ENCODE results near the gene STUB1.
A peak's percentile ranks its signal among the peaks of the same experiment; 100 is the strongest.

The STUB1 gene

DNA sequence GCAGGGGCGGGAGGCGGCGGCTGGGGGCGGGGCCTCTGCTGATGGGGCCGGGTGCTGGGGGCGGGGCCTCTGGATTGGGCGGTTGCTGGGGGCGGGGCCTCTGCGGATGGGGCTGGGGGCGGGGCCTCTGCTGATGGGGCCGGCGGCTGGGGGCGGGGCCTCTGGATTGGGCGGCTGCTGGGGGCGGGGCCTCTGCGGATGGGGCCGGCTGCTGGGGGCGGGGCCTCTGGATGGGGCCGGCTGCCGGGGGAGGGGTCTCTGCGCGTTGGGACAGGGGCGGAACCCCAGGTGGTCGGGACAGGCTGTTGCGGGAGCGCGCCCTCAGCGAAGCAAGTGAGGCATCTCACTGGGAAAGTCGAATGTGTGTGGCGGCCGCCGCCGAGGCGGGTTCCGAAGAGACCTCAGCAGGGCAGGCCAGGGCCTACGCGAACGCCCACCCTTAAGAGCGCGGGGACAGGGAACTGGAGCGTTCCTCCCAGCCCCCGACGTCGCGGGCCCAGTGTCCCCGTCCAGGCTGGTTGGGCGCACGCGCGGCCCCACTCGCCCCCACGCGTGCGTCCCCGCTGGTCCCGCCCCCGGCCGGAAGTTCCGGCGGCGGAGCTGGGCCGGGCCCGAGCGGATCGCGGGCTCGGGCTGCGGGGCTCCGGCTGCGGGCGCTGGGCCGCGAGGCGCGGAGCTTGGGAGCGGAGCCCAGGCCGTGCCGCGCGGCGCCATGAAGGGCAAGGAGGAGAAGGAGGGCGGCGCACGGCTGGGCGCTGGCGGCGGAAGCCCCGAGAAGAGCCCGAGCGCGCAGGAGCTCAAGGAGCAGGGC lies at the start of gene STUB1:
Gene STUB1 (plus strand): TSS at position 597 of the 811 bp plus-strand sequence. CDS start 116 bp downstream, at position 713.
- H3K36me3 ChIP-seq (replicated peaks) = peaks cover 20% of the 10 kb centered on the region

DNA sequence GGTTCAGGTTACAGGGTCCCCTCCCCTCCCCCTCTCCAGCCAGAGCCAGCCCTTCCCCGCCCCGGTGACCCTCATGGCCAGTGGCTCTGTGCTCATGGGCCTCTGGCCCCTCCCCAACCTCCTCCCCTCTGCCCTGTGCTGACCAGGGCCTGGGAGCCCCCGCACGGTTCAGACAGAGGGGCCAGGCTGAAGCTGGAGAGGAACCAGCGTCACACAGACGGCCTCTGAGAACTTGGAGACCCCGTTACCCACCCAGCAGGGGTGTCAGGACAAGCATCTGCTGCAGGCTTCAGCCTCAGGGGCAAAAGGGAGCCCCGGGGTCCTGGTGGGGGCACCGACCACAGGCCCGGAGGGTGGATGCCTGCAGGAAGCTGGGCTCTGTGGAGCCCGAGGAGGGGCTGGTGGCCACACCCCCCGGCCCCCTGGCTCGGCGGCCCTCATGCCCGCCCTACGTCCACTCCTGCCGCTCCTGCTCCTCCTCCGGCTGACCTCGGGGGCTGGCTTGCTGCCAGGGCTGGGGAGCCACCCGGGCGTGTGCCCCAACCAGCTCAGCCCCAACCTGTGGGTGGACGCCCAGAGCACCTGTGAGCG lies 49.3 kb upstream of the STUB1 start, which contains the start of gene WFIKKN1:
Gene WFIKKN1 (plus strand): TSS at position 171 of the 591 bp plus-strand sequence. CDS start 269 bp downstream, at position 440.
- TF ChIP-seq, protein P1, sequence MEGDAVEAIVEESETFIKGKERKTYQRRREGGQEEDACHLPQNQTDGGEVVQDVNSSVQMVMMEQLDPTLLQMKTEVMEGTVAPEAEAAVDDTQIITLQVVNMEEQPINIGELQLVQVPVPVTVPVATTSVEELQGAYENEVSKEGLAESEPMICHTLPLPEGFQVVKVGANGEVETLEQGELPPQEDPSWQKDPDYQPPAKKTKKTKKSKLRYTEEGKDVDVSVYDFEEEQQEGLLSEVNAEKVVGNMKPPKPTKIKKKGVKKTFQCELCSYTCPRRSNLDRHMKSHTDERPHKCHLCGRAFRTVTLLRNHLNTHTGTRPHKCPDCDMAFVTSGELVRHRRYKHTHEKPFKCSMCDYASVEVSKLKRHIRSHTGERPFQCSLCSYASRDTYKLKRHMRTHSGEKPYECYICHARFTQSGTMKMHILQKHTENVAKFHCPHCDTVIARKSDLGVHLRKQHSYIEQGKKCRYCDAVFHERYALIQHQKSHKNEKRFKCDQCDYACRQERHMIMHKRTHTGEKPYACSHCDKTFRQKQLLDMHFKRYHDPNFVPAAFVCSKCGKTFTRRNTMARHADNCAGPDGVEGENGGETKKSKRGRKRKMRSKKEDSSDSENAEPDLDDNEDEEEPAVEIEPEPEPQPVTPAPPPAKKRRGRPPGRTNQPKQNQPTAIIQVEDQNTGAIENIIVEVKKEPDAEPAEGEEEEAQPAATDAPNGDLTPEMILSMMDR (IDR thresholded peaks at IDR 0.05; ENCODE audit: low read depth, low read length, missing control alignments) = no peak
- Histone ChIP-seq H3K27me3 (replicated peaks) (no peaks in the 10 kb centered on the region), H3K27ac (no peak within 1 kb of the TSS), H3K4me3 (ENCODE audit: low read depth, low read length) (no peak within 1 kb of the TSS), H3K36me3 (replicated peaks) (peaks cover 12% of the 10 kb centered on the region)
- no peak for DNase-seq
- in situ Hi-C loops (cut with HindIII; ENCODE audit: low pct_ligation_motif_present, low sequenced_read_pairs) = no loop called here

More for the DNA sequence above, at the start of gene STUB1:
- peak; percentile 76 for DNase-seq
- H3K27me3 ChIP-seq (replicated peaks) = no peaks in the 10 kb centered on the region
- peak within 1 kb of the TSS; percentile 72 for H3K4me3 ChIP-seq (ENCODE audit: low read depth, low read length)
- H3K27ac ChIP-seq = peak within 1 kb of the TSS; percentile 59
- TF ChIP-seq, protein P1 (IDR thresholded peaks at IDR 0.05; ENCODE audit: low read depth, low read length, missing control alignments) = no peak
- in situ Hi-C loops (cut with HindIII; ENCODE audit: low pct_ligation_motif_present, low sequenced_read_pairs) = no loop called here

DNA sequence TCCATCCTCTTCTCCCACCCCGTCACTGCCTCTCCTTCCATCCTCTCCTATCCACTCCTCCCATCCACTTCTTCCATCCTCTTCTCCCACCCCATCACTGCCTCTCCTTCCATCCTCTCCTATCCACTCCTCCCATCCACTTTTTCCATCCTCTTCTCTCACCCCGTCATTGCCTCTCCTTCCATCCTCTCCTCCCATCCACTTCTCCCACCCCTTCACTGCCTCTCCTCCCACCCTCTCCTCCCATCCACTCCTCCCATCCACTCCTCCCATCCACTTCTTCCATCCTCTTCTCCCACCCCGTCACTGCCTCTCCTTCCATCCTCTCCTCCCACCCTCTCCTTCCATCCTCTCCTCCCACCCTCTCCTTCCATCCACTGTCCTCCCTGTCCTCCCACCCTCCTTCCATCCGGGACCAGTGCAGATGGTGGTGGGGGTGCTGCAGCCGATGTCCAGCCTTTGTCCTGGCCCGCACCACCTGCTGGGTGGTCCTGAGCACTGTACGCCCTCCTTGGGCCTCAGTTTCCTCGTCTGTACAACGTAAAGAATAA lies 48.3 kb upstream of the STUB1 start:
- Histone ChIP-seq H3K27me3 (replicated peaks) (no peaks in the 10 kb centered on the region), H3K27ac (no peak overlapping the region), H3K36me3 (replicated peaks) (peaks cover 9% of the 10 kb centered on the region), H3K4me3 (ENCODE audit: low read depth, low read length) (no peak overlapping the region)
- in situ Hi-C loops (cut with HindIII; ENCODE audit: low pct_ligation_motif_present, low sequenced_read_pairs) = no loop called here
- TF ChIP-seq, protein P1 (IDR thresholded peaks at IDR 0.05; ENCODE audit: low read depth, low read length, missing control alignments) = no peak
- no peak for DNase-seq

DNA sequence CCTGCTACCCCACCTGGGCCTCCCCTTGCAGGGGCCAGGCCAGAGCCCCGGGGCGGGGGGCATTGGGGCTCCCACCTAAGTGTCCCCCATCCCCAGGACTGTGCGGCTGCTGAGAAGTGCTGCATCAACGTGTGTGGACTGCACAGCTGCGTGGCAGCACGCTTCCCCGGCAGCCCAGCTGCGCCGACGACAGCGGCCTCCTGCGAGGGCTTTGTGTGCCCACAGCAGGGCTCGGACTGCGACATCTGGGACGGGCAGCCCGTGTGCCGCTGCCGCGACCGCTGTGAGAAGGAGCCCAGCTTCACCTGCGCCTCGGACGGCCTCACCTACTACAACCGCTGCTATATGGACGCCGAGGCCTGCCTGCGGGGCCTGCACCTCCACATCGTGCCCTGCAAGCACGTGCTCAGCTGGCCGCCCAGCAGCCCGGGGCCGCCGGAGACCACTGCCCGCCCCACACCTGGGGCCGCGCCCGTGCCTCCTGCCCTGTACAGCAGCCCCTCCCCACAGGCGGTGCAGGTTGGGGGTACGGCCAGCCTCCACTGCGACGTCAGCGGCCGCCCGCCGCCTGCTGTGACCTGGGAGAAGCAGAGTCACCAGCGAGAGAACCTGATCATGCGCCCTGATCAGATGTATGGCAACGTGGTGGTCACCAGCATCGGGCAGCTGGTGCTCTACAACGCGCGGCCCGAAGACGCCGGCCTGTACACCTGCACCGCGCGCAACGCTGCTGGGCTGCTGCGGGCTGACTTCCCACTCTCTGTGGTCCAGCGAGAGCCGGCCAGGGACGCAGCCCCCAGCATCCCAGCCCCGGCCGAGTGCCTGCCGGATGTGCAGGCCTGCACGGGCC lies 47.5 kb upstream of the STUB1 start:
- TF ChIP-seq, protein P1 (IDR thresholded peaks at IDR 0.05; ENCODE audit: low read depth, low read length, missing control alignments) = no peak
- Histone ChIP-seq H3K27me3 (replicated peaks) (no peaks in the 10 kb centered on the region), H3K36me3 (replicated peaks) (peaks cover 9% of the 10 kb centered on the region), H3K4me3 (ENCODE audit: low read depth, low read length) (no peak overlapping the region), H3K27ac (no peak overlapping the region)
- no peak for DNase-seq
- in situ Hi-C loops (cut with HindIII; ENCODE audit: low pct_ligation_motif_present, low sequenced_read_pairs) = no loop called here

DNA sequence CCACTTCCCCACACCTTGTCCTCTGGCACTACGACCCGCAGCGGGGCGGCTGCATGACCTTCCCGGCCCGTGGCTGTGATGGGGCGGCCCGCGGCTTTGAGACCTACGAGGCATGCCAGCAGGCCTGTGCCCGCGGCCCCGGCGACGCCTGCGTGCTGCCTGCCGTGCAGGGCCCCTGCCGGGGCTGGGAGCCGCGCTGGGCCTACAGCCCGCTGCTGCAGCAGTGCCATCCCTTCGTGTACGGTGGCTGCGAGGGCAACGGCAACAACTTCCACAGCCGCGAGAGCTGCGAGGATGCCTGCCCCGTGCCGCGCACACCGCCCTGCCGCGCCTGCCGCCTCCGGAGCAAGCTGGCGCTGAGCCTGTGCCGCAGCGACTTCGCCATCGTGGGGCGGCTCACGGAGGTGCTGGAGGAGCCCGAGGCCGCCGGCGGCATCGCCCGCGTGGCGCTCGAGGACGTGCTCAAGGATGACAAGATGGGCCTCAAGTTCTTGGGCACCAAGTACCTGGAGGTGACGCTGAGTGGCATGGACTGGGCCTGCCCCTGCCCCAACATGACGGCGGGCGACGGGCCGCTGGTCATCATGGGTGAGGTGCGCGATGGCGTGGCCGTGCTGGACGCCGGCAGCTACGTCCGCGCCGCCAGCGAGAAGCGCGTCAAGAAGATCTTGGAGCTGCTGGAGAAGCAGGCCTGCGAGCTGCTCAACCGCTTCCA lies 46.7 kb upstream of the STUB1 start:
- Histone ChIP-seq H3K27ac (no peak overlapping the region), H3K36me3 (replicated peaks) (peaks cover 9% of the 10 kb centered on the region), H3K4me3 (ENCODE audit: low read depth, low read length) (no peak overlapping the region), H3K27me3 (replicated peaks) (no peaks in the 10 kb centered on the region)
- TF ChIP-seq, protein P1 (IDR thresholded peaks at IDR 0.05; ENCODE audit: low read depth, low read length, missing control alignments) = no peak
- DNase-seq = no peak
- in situ Hi-C loops (cut with HindIII; ENCODE audit: low pct_ligation_motif_present, low sequenced_read_pairs) = no loop called here

Measured in brain microvascular endothelial cell (primary cell).